Measurements from ENCODE around the gene RNF223.

Gene RNF223

DNA sequence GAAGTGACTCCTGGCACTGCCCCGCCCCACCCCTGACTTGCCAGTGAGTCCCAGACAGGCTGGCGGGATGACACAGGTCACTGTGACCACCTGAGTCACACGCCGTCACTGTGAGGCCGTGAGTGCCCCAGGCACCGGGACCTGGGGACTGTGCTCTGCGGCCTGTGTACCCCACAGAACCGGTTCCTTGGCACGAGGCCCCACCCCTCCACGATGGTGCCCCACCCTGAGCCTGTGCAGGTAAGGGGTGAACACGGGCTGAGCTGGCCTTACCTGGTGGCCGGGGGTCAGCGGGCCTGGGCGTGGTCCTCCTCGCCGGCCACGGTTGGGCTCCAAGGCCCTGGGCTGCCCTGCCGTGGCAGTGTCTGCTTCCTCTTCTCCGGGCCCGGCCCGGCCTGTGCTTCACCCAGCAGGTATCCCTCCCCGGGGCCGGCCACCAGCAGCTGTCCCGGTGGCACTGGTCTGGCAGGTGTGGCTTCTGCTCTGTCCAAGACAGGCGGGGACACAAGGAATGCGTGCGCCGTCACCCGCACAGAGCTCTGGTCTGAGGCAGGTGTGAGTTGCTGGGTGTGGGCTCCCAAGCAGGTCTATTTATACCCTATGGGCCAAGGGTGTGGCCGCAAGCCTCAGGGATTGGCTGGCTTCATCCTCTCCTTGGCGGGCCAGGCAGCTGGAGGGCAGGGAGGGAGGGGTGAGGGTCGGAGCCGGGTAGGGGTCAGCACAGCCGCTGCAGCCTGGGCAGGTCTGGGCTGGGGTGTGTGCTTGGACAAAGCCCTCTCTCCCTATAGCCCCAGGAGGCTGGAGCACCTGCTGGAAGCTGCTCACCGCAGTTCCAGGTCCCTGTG is at the start of gene RNF223:
TSS of gene RNF223 (minus strand) at position 564 of the 845 bp plus-strand sequence. CDS start 1,740 bp downstream, outside the sequence.
- H3K4me3 ChIP-seq (ENCODE audit: low read length): no peak within 1 kb of the TSS
- no peaks in the 10 kb centered on the region for H3K36me3 ChIP-seq (ENCODE audit: control insufficient read depth, low read depth, low read length)
- H3K27ac ChIP-seq (ENCODE audit: low read length): no peak within 1 kb of the TSS
- H3K4me1 ChIP-seq (ENCODE audit: control insufficient read depth, low read depth, low read length): no peaks in the 10 kb centered on the region
- H3K27me3 ChIP-seq (ENCODE audit: control insufficient read depth, insufficient read depth, low read length): peaks cover 24% of the 10 kb centered on the region
- H3K9ac ChIP-seq (ENCODE audit: low read length): no peak within 1 kb of the TSS
- H3K9me3 ChIP-seq (ENCODE audit: control insufficient read depth, low read depth, low read length): no peaks in the 10 kb centered on the region

DNA sequence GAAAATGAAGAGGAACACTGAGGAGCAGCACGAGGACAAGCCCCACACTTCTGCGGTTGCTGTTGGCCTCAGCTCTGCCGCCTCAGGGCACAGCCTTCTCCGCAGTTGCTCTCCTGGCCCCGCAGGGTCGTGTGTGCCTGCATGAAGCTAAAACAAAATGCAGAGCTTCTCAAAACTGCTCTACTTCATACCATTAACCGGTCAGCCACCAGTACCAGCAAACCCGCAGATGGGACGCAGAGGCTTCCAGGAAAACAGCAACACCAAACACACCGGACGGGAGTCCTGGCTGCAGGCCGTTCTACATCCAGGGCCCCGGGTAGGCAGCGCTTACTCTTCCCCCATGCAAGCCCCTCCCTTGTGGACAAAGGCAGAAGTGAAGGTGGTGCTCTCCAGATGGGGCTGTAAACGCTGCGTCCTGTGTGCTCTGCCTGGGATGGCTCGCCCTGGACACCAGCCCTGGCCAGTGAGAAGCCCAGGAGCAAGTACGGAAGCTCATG is 48.9 kb upstream of the RNF223 start:
- Histone ChIP-seq H3K4me3 (ENCODE audit: low read length) (no peak overlapping the region), H3K36me3 (ENCODE audit: control insufficient read depth, low read depth, low read length) (no peaks in the 10 kb centered on the region), H3K4me1 (ENCODE audit: control insufficient read depth, low read depth, low read length) (no peaks in the 10 kb centered on the region), H3K27ac (ENCODE audit: low read length) (no peak overlapping the region), H3K9ac (ENCODE audit: low read length) (no peak overlapping the region), H3K9me3 (ENCODE audit: control insufficient read depth, low read depth, low read length) (no peaks in the 10 kb centered on the region), H3K27me3 (ENCODE audit: control insufficient read depth, insufficient read depth, low read length) (peaks cover 24% of the 10 kb centered on the region)

DNA sequence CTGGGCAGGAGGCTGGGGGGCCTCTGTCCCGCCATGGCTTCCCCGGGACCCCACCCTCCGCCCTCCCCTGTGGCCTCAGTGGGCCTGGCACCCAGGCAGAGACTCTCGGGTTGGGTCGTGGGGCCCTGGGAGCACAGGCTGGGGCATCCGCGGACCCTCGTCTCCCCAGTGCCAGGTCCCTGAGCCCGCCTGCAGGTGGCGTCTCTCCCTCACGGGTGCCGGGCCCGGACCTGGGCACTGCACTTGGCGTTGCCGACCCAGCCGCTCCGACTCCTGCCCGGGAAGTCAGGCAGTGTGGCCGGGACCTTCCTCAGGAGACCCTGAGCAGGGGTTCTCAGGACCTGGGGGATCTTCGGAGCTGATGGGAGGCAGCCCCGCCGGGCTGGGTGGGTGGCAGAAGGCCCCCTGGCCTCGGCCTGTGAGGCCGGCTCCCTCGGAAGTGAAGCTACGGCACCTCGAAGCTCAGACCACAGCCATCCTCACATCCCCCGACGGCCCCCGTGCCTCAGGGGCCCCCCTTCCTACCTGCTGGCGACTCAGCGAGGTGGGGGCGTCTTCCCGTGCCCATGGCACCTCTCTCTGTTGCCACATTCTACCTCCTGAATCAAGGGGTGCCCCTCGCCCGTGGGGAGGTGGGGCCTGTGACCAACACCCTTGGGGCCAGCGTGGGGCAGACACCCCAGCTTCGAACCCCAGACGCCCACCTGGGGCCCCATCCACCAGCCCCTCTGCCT is 48.1 kb upstream of the RNF223 start:
- no peak overlapping the region for H3K27ac ChIP-seq (ENCODE audit: low read length)
- H3K4me3 ChIP-seq (ENCODE audit: low read length): no peak overlapping the region
- H3K27me3 ChIP-seq (ENCODE audit: control insufficient read depth, insufficient read depth, low read length): peaks cover 32% of the 10 kb centered on the region
- H3K4me1 ChIP-seq (ENCODE audit: control insufficient read depth, low read depth, low read length): no peaks in the 10 kb centered on the region
- H3K9me3 ChIP-seq (ENCODE audit: control insufficient read depth, low read depth, low read length): no peaks in the 10 kb centered on the region
- H3K9ac ChIP-seq (ENCODE audit: low read length): no peak overlapping the region
- no peaks in the 10 kb centered on the region for H3K36me3 ChIP-seq (ENCODE audit: control insufficient read depth, low read depth, low read length)

DNA sequence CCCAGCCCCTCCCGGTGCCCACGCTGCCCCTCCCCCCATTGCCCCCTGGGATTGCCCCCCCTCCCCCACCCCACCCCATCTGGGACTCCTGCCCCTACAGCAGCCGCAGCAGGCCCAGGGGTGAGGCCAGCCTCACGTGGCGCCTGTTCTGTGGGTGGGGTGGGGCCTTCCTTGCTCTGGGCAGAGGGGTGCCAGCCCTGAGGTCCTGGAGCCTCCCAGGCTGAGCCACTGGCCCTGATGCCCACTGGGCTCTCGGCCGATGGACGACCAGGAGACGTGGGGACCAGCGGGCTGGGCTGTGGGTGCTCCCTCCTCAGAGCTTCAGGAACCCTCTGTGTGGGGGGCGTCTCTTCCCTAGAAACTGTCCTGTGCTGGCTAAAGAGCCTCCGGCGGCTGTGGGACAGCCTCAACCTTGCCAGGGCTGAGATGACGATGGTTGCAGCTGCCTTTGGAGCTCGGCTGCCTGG is 47.5 kb upstream of the RNF223 start:
- Histone ChIP-seq H3K4me1 (ENCODE audit: control insufficient read depth, low read depth, low read length) (no peaks in the 10 kb centered on the region), H3K4me3 (ENCODE audit: low read length) (no peak overlapping the region), H3K27me3 (ENCODE audit: control insufficient read depth, insufficient read depth, low read length) (peaks cover 36% of the 10 kb centered on the region), H3K36me3 (ENCODE audit: control insufficient read depth, low read depth, low read length) (no peaks in the 10 kb centered on the region), H3K9me3 (ENCODE audit: control insufficient read depth, low read depth, low read length) (no peaks in the 10 kb centered on the region), H3K9ac (ENCODE audit: low read length) (no peak overlapping the region), H3K27ac (ENCODE audit: low read length) (no peak overlapping the region)

DNA sequence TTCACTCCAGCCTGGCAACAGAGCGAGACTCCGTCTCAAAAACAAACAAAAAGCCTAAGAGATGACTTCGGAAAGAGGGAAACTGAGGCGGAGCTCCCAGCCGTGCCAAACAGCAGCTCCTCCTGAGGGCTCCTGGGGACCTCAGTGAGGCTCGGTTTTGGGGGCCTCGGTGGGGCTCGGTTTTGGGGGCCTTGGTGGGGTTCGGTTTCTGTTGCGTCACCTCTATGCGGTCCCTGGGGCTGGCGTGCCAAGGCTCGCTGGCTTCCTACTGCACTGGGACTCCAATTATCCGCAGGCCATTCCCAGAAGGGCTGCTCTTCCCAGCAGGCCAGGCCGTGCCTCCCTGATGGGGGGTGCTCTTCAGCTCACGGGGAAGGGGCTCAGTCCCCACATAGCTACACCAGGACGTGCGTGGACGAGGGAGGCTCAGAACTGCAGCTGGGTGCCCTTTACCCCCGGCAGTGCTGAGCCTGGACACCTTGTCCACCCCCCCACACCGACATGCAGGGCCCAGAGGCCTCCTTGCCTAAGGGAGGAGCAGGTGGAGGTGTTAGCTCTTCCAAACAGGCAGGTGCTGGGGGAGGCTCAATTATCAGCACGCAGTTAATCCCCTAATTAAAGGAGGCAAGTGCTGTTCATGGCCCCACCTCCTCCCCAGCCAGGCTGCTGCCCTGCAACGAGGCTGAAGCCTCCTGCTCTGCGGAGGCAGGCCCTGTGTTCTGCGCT is 46.9 kb upstream of the RNF223 start:
- H3K9me3 ChIP-seq (ENCODE audit: control insufficient read depth, low read depth, low read length): no peaks in the 10 kb centered on the region
- no peak overlapping the region for H3K9ac ChIP-seq (ENCODE audit: low read length)
- no peaks in the 10 kb centered on the region for H3K4me1 ChIP-seq (ENCODE audit: control insufficient read depth, low read depth, low read length)
- no peak overlapping the region for H3K27ac ChIP-seq (ENCODE audit: low read length)
- H3K36me3 ChIP-seq (ENCODE audit: control insufficient read depth, low read depth, low read length): no peaks in the 10 kb centered on the region
- H3K27me3 ChIP-seq (ENCODE audit: control insufficient read depth, insufficient read depth, low read length): peaks cover 38% of the 10 kb centered on the region
- no peak overlapping the region for H3K4me3 ChIP-seq (ENCODE audit: low read length)

DNA sequence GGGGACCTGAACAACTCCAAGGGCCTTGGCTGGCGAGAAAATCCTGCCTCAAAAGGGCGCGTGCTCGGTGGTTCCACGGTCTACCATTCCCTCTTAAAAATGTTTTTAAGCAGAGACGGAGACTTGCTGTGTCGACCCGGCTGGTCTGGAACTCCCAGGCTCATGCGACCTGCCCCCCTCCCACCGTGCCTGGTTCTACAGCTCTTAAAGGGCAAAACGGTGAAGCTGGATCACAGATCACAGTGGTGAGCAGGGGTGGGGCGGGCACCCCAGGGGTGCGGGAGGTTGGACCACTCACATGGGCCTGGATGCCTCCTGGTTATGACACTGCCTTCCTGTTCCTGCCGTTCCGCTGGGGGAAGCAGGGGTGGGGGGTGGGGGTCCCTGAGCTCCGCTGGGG is 46.0 kb upstream of the RNF223 start:
- H3K4me1 ChIP-seq (ENCODE audit: control insufficient read depth, low read depth, low read length): peaks cover under 1% of the 10 kb centered on the region
- peaks cover 39% of the 10 kb centered on the region for H3K27me3 ChIP-seq (ENCODE audit: control insufficient read depth, insufficient read depth, low read length)
- no peak overlapping the region for H3K4me3 ChIP-seq (ENCODE audit: low read length)

DNA sequence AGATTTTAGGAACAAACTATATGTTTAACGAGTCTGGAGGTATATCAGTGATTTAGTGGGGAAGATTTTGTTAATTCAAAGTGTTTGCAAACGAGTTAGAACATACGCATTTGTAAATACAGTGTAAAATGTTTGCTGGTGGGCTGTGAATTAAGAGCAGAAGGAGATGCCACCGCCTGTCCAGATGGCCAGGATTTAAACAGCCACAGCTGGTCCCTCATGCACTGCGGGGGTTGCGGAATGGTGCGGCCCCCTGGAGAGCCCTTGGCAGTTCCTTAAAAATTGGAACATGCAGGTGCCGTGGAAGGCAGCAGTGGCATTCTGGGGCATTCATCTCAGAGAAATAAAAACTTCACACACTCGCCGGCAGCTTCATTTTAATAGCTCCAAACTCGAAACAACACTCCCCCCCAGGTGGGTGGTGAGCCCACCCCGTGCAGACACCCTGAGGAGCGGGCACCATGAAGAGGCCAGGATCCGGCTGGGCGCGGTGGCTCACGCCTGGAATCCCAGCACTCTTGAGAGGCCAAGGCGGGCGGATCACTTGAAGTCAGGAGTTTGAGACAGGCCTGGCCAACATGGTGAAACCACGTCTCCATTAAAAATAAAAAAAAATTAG is 45.3 kb upstream of the RNF223 start:
- Histone ChIP-seq H3K9ac (ENCODE audit: low read length) (no peak overlapping the region), H3K4me3 (ENCODE audit: low read length) (no peak overlapping the region), H3K36me3 (ENCODE audit: control insufficient read depth, low read depth, low read length) (no peaks in the 10 kb centered on the region), H3K4me1 (ENCODE audit: control insufficient read depth, low read depth, low read length) (peaks cover 4% of the 10 kb centered on the region), H3K27ac (ENCODE audit: low read length) (no peak overlapping the region), H3K9me3 (ENCODE audit: control insufficient read depth, low read depth, low read length) (no peaks in the 10 kb centered on the region), H3K27me3 (ENCODE audit: control insufficient read depth, insufficient read depth, low read length) (peaks cover 44% of the 10 kb centered on the region)

More for the DNA sequence above, 46.0 kb upstream of the RNF223 start:
- Histone ChIP-seq H3K9ac (ENCODE audit: low read length) (no peak overlapping the region), H3K36me3 (ENCODE audit: control insufficient read depth, low read depth, low read length) (no peaks in the 10 kb centered on the region), H3K9me3 (ENCODE audit: control insufficient read depth, low read depth, low read length) (no peaks in the 10 kb centered on the region), H3K27ac (ENCODE audit: low read length) (no peak overlapping the region)

DNA sequence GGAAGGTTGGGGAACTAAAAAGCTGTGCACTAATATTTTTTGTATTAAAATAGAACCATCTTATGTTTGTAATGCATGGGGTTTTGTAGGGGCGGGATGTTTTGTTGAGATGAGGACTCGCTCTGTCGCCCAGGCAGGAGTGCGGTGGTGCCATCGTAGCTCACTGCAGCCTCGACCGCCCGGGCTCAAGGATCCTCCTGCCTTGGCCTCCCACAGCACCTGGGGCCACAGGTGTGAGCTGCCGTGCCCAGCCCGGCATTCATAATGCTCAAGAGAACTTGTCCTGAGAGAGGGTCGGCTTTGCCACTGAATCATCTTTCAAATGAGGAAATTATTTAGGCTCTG is 44.7 kb upstream of the RNF223 start:
- Histone ChIP-seq H3K27me3 (ENCODE audit: control insufficient read depth, insufficient read depth, low read length) (peaks cover 44% of the 10 kb centered on the region), H3K36me3 (ENCODE audit: control insufficient read depth, low read depth, low read length) (no peaks in the 10 kb centered on the region), H3K9ac (ENCODE audit: low read length) (no peak overlapping the region), H3K4me3 (ENCODE audit: low read length) (no peak overlapping the region), H3K27ac (ENCODE audit: low read length) (no peak overlapping the region), H3K9me3 (ENCODE audit: control insufficient read depth, low read depth, low read length) (no peaks in the 10 kb centered on the region), H3K4me1 (ENCODE audit: control insufficient read depth, low read depth, low read length) (peaks cover 4% of the 10 kb centered on the region)

DNA sequence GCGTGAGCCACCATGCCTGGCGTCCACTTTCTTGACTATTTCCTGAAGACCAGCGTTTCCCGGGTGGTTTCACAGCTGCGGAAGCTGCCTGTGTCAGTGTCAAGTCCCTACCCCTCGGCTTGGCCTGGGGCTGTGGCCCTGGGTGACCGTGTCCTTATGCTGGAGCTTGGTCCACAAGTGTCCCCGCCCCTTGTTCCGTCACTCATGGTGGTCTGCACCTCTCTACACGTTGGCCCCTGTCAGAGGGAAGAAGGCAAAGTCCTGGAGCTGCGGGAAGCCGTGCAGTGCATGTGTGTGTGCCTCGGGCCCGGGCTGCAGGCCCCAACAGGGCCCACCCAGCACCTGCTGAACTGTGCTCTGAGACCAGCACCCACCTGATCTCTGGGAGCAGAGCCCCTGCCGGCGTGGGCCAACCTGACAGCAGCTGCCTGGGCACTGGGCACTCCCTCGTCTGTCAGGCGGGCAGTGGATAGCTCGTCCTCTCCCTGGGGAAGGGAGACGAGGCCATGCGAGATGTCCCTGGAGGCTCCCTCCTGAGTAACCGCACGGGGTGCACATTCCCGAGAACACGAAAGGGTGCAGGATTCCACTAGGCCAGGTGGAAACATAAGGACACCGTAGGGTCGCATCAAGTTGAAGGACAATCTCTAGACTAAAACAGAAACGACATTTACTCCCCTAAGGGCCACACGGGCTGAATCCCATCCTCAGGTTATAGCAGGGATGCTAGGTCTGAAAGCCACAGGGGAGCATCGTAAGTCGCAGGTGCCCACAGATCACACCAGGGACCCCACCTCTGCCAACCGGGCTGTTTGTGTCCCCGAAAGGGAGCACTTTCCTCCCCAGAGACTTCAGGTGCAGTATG is 44.1 kb upstream of the RNF223 start:
- H3K4me3 ChIP-seq (ENCODE audit: low read length): no peak overlapping the region
- peaks cover 44% of the 10 kb centered on the region for H3K27me3 ChIP-seq (ENCODE audit: control insufficient read depth, insufficient read depth, low read length)
- no peak overlapping the region for H3K9ac ChIP-seq (ENCODE audit: low read length)
- H3K9me3 ChIP-seq (ENCODE audit: control insufficient read depth, low read depth, low read length): no peaks in the 10 kb centered on the region
- H3K36me3 ChIP-seq (ENCODE audit: control insufficient read depth, low read depth, low read length): no peaks in the 10 kb centered on the region
- no peak overlapping the region for H3K27ac ChIP-seq (ENCODE audit: low read length)
- peaks cover 4% of the 10 kb centered on the region for H3K4me1 ChIP-seq (ENCODE audit: control insufficient read depth, low read depth, low read length)

DNA sequence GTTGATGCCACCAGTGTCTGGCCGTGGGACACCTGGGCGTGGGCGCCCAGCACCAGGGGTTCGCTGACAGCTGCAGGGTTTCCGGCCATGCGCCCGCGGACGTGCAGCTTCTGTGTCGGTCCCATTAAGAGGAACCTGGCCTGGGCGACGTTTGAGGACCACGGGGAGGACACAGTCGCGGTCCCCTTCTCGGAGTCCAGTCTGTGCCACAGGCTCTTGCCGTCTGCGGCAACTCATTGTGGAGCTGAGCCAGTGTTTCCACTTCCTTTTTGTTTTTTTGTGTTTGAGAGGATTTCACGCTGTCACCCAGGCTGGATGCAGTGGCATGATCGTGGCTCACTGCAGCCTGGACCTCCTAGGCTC is 43.3 kb upstream of the RNF223 start:
- Histone ChIP-seq H3K4me1 (ENCODE audit: control insufficient read depth, low read depth, low read length) (peaks cover 4% of the 10 kb centered on the region), H3K4me3 (ENCODE audit: low read length) (no peak overlapping the region)

More for the DNA sequence above, 43.3 kb upstream of the RNF223 start:
- no peak overlapping the region for H3K9ac ChIP-seq (ENCODE audit: low read length)
- no peak overlapping the region for H3K27ac ChIP-seq (ENCODE audit: low read length)
- H3K36me3 ChIP-seq (ENCODE audit: control insufficient read depth, low read depth, low read length): no peaks in the 10 kb centered on the region
- H3K27me3 ChIP-seq (ENCODE audit: control insufficient read depth, insufficient read depth, low read length): peaks cover 40% of the 10 kb centered on the region
- no peaks in the 10 kb centered on the region for H3K9me3 ChIP-seq (ENCODE audit: control insufficient read depth, low read depth, low read length)

Measured in iPS-18a (cell line).